LNCaP clone FGC (cell line): ENCODE data around the gene WNK1.
"Not testable (repeated sequence)": the region's sequence is repeated elsewhere in the genome, so short reads cannot be mapped to it uniquely, and the experiment has no call there.

Source experiments
- DNase-seq: peaks from one replicate; pipeline ENCODE4 v3.0.0-alpha.2; 2011; ENCODE audit warnings: low read depth
- H3K4me3 ChIP-seq: 2 replicates; pipeline ENCODE4 v1.5.1; 2011; ENCODE audit warnings: mild to moderate bottlenecking, low read depth, low read length, control low read depth
- CTCF ChIP-seq: IDR thresholded peaks from 2 replicates; pipeline ENCODE4 v1.5.1; 2012; ENCODE audit warnings: mild to moderate bottlenecking; ENCODE audit not compliant: control insufficient read depth, insufficient read depth; ENCODE audit errors: extremely low read depth

The WNK1 gene

GRCh38 chr12:772056-772697 lies 19.8 kb downstream of the WNK1 start:
- DNase-seq: no peak
- no peak overlapping the region for H3K4me3 ChIP-seq
- no peak for TF ChIP-seq CTCF

- DNase-seq: no peak
- no peak for TF ChIP-seq CTCF
Observed at GRCh38 chr12:774051-774614, 21.8 kb downstream of the WNK1 start.

GRCh38 chr12:775973-776771 lies 23.8 kb downstream of the WNK1 start:
- H3K4me3 ChIP-seq, DNase-seq: not testable (repeated sequence)

More at GRCh38 chr12:774051-774614, 21.8 kb downstream of the WNK1 start:
- no peak overlapping the region for H3K4me3 ChIP-seq

GRCh38 chr12:776772-777373 lies 24.5 kb downstream of the WNK1 start:
- not testable (repeated sequence) for H3K4me3 ChIP-seq, DNase-seq

GRCh38 chr12:777550-778047 lies 25.2 kb downstream of the WNK1 start:
- peak; percentile 44 for DNase-seq
- TF ChIP-seq CTCF: no peak

GRCh38 chr12:778615-779014 lies 26.2 kb downstream of the WNK1 start:
- no peak overlapping the region for H3K4me3 ChIP-seq

More at GRCh38 chr12:777550-778047, 25.2 kb downstream of the WNK1 start:
- no peak overlapping the region for H3K4me3 ChIP-seq

More at GRCh38 chr12:778615-779014, 26.2 kb downstream of the WNK1 start:
- no peak for DNase-seq
- no peak for TF ChIP-seq CTCF
